ENCODE results near the gene NLRP7.

DNA sequence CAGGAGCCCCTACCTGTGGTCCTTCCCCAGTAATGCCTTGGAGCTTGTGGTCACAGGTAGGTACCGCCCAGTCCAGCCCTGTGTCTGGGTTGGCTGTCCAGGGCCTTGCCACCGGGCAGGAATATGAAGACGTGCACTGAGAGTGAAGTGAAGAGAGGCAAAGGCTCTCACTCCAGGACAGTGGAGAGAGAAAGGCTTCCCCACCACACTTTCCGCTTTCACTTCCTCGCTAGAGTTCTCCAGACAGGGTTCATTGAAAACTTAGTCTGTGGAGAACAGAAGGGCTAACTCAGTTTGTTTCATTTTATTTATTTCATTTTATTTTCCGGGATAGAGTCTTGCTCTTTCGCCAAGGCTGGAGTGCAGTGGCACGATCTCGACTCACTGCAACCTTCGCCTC, 59.1 kb downstream of the NLRP7 start:
- TF ChIP-seq, protein P1, sequence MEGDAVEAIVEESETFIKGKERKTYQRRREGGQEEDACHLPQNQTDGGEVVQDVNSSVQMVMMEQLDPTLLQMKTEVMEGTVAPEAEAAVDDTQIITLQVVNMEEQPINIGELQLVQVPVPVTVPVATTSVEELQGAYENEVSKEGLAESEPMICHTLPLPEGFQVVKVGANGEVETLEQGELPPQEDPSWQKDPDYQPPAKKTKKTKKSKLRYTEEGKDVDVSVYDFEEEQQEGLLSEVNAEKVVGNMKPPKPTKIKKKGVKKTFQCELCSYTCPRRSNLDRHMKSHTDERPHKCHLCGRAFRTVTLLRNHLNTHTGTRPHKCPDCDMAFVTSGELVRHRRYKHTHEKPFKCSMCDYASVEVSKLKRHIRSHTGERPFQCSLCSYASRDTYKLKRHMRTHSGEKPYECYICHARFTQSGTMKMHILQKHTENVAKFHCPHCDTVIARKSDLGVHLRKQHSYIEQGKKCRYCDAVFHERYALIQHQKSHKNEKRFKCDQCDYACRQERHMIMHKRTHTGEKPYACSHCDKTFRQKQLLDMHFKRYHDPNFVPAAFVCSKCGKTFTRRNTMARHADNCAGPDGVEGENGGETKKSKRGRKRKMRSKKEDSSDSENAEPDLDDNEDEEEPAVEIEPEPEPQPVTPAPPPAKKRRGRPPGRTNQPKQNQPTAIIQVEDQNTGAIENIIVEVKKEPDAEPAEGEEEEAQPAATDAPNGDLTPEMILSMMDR (IDR thresholded peaks at IDR 0.05) = no peak
- TF ChIP-seq POLR2A (IDR thresholded peaks at IDR 0.05) = no peak

Measured in esophagus squamous epithelium (tissue), 4 donors.